ENCODE measurements around the gene RAN.
A peak's percentile ranks its signal among the peaks of the same experiment; 100 is the strongest.
"Not testable (repeated sequence)": the region's sequence is repeated elsewhere in the genome, so short reads cannot be mapped to it uniquely, and the experiment has no call there.

Gene RAN

GRCh38 chr12:130871286-130872178 is at the start of gene RAN:
TSS of gene RAN (plus strand) at chr12:130872066. CDS start at chr12:130872594, 528 bp downstream.
- DNase-seq = peak; percentile 87 to 94

DNA sequence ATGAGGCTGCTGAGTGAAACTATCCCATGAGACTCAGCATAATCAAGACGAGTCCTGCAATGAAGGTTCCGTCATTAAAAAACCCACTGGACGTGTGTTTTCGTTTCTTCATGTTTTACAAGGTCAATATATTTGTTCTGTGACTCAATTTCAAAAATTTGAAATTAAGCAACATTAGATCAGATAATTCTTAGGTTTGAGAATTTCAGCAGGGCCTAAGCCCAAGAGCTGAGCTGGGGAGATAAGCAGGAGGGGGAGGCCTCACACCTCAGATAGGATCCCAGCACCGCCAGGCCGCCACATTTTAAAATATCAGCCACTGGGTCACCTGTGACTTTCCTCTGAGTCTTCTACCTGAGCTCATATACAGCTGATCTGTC is 46.1 kb upstream of the RAN start:
- no peak for DNase-seq

DNA sequence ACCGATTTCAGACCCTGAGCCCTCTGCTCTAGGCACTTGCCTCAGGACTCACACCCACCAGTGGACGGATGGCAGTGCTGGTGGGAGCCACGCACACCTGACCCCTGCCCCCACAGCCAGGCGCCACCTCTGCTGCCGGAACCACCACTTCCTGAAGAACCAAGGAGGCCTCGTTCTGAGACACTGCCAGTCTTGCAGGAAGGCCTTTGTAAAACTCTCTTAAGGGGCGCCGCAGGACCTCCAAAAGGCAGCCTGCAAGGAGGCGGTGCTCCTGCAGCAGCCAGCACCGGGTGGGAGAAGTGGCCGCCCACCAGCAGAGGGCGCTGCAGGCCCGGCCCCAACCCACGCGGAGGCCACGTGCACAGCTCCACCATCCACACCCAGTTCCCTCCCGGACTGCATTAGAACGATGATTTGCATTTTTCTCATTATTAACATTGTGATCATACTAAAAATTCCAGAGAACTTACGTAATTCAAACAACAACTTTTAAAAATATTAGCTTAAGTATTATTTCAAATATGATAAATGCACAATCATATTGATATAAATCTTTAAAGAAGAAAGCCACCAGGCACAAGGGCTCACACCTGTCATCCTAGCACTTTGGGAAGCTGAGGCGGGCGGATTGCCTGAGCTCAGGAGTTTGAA is 45.6 kb upstream of the RAN start:
- peak; percentile 64 to 81 for DNase-seq

DNA sequence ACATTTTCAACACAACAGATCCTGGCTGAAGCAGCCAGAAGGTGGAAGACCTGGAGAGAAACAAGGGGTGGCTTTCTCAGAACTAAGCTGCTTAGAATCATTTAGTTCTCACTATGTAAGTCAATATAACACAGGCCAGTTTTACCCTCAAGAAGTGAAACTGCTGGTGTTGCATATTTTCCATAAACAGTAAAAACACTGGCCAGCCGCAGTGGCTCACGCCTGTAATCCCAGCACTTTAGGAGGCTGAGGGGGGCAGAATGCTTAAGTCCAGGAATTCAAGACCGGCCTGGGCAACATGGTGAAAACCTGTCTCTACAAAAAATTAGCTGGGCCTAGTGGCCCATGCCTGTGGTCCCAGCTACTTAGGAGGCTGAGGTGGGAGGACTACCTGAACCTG is 44.4 kb upstream of the RAN start:
- no peak for DNase-seq

GRCh38 chr12:130828895-130829294 is 43.0 kb upstream of the RAN start:
- DNase-seq = no peak

DNA sequence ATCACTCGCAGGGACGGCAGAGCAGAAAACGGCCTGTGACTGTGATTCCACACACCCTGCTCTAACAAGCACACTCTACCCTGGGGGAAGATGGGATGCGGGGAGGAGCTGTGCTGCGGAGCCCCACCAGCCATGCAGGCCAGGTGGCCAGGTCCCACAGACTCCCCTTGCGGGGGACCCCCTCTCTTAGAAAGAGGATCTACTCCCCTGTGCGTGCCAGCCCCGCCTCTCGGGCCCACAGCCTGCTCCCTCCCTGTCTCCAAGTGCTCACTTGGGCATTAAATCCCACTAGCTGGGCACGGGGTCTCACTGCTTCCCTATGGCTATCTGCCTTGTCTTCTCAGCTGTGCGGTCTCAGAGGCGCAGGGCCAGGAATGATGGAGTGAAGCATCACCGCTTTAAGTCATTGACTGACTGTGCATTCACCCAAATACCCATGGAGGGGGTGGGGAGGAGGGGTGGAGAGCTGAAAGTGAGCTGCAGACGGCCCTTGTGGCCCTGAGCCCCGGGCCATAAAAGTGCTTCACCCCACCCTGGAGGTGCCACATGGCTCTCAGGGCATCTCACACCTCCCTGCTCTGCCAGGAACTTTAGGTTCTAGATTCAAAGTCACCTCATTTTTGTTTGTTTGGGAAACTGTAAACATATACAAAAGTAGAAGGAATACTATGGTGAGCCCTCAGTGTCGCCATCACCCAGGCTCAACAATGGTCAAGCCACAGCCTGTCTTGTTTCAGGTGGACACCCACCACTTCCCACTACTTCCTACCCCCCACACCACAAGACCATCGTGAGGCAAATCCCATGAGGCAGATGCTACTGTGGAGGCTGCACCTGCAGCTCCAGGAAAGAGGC is 42.2 kb upstream of the RAN start:
- no peak for DNase-seq

DNA sequence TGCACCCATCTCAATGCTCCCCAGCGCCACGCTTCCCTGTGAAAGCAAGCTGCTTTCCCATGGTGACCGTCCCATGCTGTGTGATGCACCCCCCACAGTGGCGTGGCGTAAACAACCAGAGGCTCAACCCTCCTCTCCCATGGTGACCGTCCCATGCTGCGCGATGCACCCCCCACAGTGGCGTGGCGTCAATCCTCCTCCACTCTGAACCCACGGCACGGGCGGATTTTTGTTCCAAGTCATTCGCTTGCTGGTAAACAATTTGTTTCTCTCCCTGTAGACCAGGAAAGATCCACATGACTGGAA is 41.7 kb upstream of the RAN start:
- no peak for DNase-seq

DNA sequence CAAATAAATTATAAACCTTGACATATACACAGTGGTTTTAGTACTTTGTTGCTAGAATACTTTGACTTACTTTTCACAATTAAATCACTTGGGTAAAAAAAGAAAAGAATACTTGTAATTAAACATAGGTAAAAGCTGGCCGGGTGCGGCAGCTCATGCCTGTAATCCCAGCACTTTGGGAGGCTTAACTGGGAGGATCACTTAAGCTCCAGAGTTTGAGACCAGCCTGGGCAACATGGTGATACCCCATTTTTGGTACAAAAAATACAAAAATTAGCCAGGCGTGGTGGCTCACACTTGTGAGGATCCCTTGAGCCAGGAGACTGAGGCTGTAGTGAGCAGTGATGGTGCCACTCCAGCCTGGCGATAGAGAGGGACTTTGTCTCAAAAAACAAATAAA is 40.6 kb upstream of the RAN start:
- no peak for DNase-seq

DNA sequence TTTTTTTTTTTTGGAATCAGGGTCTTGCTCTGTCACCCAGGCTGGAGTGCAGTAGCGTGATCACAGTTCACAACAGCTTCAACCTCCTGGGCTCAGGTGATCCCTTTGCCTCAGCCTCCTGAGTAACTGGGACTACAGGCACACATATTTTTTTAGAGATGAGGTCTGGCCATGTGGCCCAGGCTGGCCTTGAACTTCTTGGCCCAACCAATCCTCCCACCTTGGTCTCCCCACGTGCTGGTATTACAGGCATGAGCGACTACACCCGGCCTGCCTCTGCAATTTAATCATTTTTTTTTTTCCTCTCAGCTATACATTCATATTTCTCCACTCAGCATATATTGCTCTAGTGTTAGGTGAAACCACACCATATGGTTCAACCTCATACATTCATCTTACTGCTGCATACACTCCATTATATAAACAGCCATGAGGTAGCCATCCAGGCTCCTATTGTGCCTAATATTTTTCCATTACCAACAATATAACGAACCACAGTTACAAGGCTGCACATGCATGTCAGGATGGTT is 39.9 kb upstream of the RAN start:
- DNase-seq = no peak

DNA sequence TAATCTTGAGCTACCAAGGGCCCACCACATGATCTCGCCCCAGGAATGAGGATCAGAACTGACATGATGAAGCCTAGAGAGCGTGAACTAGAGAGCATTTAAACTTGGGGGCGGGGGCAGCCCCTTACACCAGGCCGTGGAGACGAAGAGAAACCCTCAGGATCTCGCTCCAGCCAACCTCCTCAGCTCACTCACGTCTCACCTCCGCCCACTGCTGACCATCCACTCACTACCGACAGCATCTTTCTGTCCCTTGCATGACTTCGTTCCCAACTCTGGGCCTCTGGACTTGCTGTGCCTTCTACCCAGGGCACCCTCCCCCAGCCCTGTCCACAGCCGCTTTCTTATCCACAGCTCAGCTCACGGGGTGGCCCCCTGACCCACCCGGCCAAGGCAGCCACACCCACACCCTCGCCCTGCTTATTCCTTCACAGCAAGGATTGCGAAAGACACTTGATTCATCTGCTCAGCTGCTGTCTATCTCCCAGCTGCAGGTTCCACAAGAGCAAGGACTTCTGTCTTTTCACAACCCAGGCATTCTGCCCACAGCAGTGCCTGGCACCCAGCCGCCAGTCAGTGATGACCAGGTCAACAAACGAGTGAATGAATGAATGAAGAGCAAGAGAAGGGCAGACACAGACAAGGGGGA is 39.2 kb upstream of the RAN start:
- DNase-seq = no peak

DNA sequence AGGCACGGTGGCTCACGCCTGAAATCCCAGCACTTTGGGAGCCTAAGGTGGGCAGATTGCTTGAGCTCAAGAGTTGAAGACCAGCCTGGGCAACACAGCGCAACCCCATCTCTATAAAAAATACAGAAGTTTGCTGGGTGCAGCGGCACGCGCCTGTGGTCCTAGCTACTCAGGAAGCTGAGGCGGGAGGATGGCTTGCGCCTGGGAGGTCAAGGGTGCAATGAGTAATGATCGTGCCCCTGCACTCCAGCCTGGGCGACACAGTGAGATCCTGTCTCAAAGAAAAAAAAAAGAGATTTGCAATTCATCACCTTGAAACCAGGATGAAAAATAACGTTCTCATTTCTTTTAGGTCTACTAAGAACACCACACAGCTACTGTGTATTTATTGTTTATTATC is 36.9 kb upstream of the RAN start:
- DNase-seq = no peak

- DNase-seq = no peak
These were observed 36.4 kb upstream of the RAN start for GRCh38 chr12:130835436-130835835.

DNA sequence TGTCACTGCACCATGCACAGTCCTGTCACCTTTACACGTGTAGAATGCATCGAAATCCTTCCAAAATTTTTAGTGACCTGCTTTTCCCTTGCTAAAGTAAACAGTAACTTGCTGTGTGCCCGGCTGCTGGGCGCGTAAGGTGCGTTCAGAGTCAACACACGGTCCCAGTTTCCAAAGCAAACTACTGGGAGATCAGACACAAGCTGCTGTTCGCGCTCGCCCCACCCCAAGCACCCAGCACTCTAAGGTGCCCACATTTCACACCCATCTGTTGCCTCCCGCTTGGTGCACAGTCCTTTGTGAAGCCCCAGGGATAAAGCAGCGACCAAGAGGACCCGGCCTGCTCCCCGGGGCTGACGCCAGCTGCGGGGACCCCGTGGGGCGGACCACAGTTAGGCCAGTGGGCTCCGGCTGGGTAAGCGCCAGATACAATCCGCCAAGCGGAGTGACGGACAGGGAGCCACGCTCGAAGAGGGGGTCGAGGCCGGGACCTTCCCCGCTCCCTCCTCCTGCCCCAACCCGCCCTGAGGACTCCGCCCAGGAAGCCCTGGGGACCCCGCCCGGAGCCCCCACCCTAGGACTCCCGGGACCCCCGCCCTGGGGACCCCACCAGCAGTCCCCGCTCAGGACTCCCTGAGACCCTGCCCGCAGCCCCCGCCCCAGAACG is 33.4 kb upstream of the RAN start:
- peak; percentile 13 to 17 for DNase-seq

GRCh38 chr12:130838951-130839769 is 32.7 kb upstream of the RAN start, which contains the start of gene STX2:
TSS of gene STX2 (minus strand) at chr12:130839250. CDS start at chr12:130839099, 151 bp downstream.
- peak; percentile 83 to 89 for DNase-seq

GRCh38 chr12:130839770-130840404 is 32.0 kb upstream of the RAN start:
- DNase-seq = no peak

DNA sequence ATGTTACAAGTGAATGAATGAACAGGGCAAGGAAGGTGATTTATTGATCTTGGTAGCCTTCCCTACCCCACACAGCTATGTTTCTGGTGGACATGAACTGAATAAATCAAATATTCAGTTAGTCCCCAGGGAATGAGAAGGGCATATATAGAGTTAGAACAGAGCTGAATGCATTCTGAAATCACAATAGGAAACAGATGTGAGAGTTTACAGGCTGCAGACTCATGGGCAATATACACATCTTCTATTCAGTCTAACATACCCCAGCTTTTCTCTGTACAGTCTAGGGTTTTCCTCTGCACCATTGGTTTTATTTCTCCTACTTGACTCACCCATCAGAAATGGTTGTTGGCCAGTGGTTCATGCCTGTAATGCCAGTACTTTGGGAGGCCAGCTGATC is 25.5 kb upstream of the RAN start:
- DNase-seq = no peak

- DNase-seq = no peak
These were observed 24.8 kb upstream of the RAN start for GRCh38 chr12:130847112-130847511.

GRCh38 chr12:130848105-130848504 is 23.8 kb upstream of the RAN start:
- not testable (repeated sequence) for DNase-seq

GRCh38 chr12:130848785-130849305 is 23.0 kb upstream of the RAN start:
- not testable (repeated sequence) for DNase-seq
